Gastrocnemius medialis (tissue), 4 donors: ENCODE data around the gene HMCN1. TPM values are rescaled to one million over a fixed set of nuclear protein-coding genes. Genes with fewer than 3 reads are reported as not detected.

Experiments used
- ATAC-seq, 2 donors: fragments of 150-250 bp; one replicate each; pipeline ENCODE4 v1.9.1; 2016
- DNase-seq, 2 donors: peaks; one replicate each; pipeline ENCODE4 v3.0.0-alpha.2; 2019
- H3K27ac ChIP-seq, 4 donors: fragments of 200-600 bp; sonication (generic); 1 replicate in 1 of 4; 2 replicates in 3 of 4; pipeline ENCODE4 v1.5.1; 2016 to 2018; ENCODE audit warnings: mild to moderate bottlenecking in 2 of 4, moderate library complexity in 1 of 4
- H3K27me3 ChIP-seq, 3 donors: fragments of 200-600 bp; sonication (generic) in 2 of 3; 1 replicate in 1 of 3; 2 replicates in 2 of 3; pipeline versions ENCODE4 v1.5.1 to v1.6.0; 2016 to 2019; ENCODE audit warnings: mild to moderate bottlenecking in 1 of 3, moderate library complexity in 1 of 3
- H3K36me3 ChIP-seq, 2 donors: fragments of 200-600 bp; sonication (generic) in 1 of 2; one replicate each; pipeline ENCODE4 v1.5.1; 2017 to 2018
- H3K4me1 ChIP-seq, 2 donors: fragments of 200-600 bp; sonication (generic) in 1 of 2; one replicate each; pipeline ENCODE4 v1.5.1; 2016 to 2017; ENCODE audit warnings: mild to moderate bottlenecking in 2 of 2
- H3K4me3 ChIP-seq, 4 donors: fragments of 200-600 bp; sonication (generic) in 3 of 4; 1 replicate in 1 of 4; 2 replicates in 3 of 4; pipeline ENCODE4 v1.5.1; 2016 to 2019; ENCODE audit warnings: mild to moderate bottlenecking in 2 of 4
- H3K9me3 ChIP-seq, 3 donors: fragments of 200-600 bp; sonication (generic) in 2 of 3; 1 replicate in 1 of 3; 2 replicates in 2 of 3; pipeline ENCODE4 v1.5.1; 2016 to 2019
- CTCF ChIP-seq, 5 experiments: fragments of 450-650 bp in 3 of 5; fragments of 200-600 bp in 2 of 5; sonication (generic) in 2 of 5; IDR thresholded peaks in 4 of 5; conservative IDR thresholded peaks in 1 of 5; 1 replicate in 4 of 5; 2 replicates in 1 of 5; pipeline ENCODE4 v1.5.1; 2016 to 2019; ENCODE audit warnings: antibody characterized with exemption in 5 of 5, mild to moderate bottlenecking in 3 of 5, moderate library complexity in 3 of 5
- POLR2A ChIP-seq, 2 donors: fragments of 450-650 bp; IDR thresholded peaks; one replicate each; pipeline ENCODE4 v1.6.1; 2017; ENCODE audit warnings: antibody characterized with exemption in 2 of 2, mild to moderate bottlenecking in 2 of 2, moderate library complexity in 2 of 2
- in situ Hi-C, 4 donors: fragments of 200-750 bp; cut with MboI; loops; one replicate each; pipeline versions ENCODE4 v1.15.0 to v1.8.0; 2017; ENCODE audit warnings: low sequenced_read_pairs in 4 of 4
- intact Hi-C: fragments of 100-400 bp; cut with DNase I; formaldehyde crosslinking; loops from one replicate; pipeline ENCODE4 v1.15.1; 2023; ENCODE audit warnings: low total_unique reads
- total RNA-seq, 4 donors: library from RNA; depleted of rRNA; stranded (reverse); fragments of >200 nt; gene quantifications; one replicate each; pipeline versions ENCODE4 v1.1.0 to v1.2.3, GENCODE V29; 2016

Gene HMCN1
- total RNA-seq, 4 donors from 2014 or later: 2.6 to 7.5 (median 5.1) TPM

GRCh38 chr1:186218654-186219352 lies 484.6 kb downstream of the HMCN1 start:
- H3K4me1 ChIP-seq: no peaks in the 10 kb centered on the region
- in situ Hi-C loops: loop anchor here in 3 of 4 donors (10.0 to 25.0 kb wide), 4 partner anchors 404 to 507 kb away; no protein-coding TSS in a partner anchor
- no peak overlapping the region for H3K4me3 ChIP-seq
- no peaks in the 10 kb centered on the region for H3K9me3 ChIP-seq
- H3K27me3 ChIP-seq: no peaks in the 10 kb centered on the region
- DNase-seq: no peak
- H3K27ac ChIP-seq: no peak overlapping the region
- ATAC-seq: no peak
- no peaks in the 10 kb centered on the region for H3K36me3 ChIP-seq
- intact Hi-C loops: no loop called here
- TF ChIP-seq CTCF (IDR thresholded peaks at IDR 0.05 in 4 of 5, conservative IDR thresholded peaks at IDR 0.05 in 1 of 5): no peak
- no peak for TF ChIP-seq POLR2A (IDR thresholded peaks at IDR 0.05)

GRCh38 chr1:186220067-186220466 lies 485.9 kb downstream of the HMCN1 start:
- no peak overlapping the region for H3K27ac ChIP-seq
- in situ Hi-C loops: loop anchor here in 2 of 4 donors (25.0 kb wide), 2 partner anchors 408 to 508 kb away; no protein-coding TSS in a partner anchor
- DNase-seq (no peak), ATAC-seq (no peak)
- TF ChIP-seq CTCF (IDR thresholded peaks at IDR 0.05 in 4 of 5, conservative IDR thresholded peaks at IDR 0.05 in 1 of 5): no peak
- TF ChIP-seq POLR2A (IDR thresholded peaks at IDR 0.05): no peak
- H3K9me3 ChIP-seq: no peaks in the 10 kb centered on the region
- no peak overlapping the region for H3K4me3 ChIP-seq
- H3K27me3 ChIP-seq: no peaks in the 10 kb centered on the region
- intact Hi-C loops: no loop called here
- no peaks in the 10 kb centered on the region for H3K4me1 ChIP-seq
- H3K36me3 ChIP-seq: no peaks in the 10 kb centered on the region

GRCh38 chr1:186220911-186221310 lies 486.7 kb downstream of the HMCN1 start:
- TF ChIP-seq CTCF (IDR thresholded peaks at IDR 0.05 in 4 of 5, conservative IDR thresholded peaks at IDR 0.05 in 1 of 5) (no peak), POLR2A (IDR thresholded peaks at IDR 0.05) (no peak)
- intact Hi-C loops (no loop called here), in situ Hi-C loops (loop anchor here in 2 of 4 donors (25.0 kb wide), 2 partner anchors 409 to 509 kb away; no protein-coding TSS in a partner anchor)
- no peaks in the 10 kb centered on the region for H3K27me3 ChIP-seq
- no peaks in the 10 kb centered on the region for H3K36me3 ChIP-seq
- no peak for ATAC-seq
- H3K9me3 ChIP-seq: no peaks in the 10 kb centered on the region
- no peak for DNase-seq
- H3K4me1 ChIP-seq: no peaks in the 10 kb centered on the region
- H3K4me3 ChIP-seq: no peak overlapping the region
- H3K27ac ChIP-seq: no peak overlapping the region

GRCh38 chr1:186225096-186225495 lies 490.9 kb downstream of the HMCN1 start:
- Histone ChIP-seq H3K4me1 (no peaks in the 10 kb centered on the region), H3K27ac (no peak overlapping the region), H3K27me3 (no peaks in the 10 kb centered on the region), H3K4me3 (no peak overlapping the region), H3K9me3 (no peaks in the 10 kb centered on the region), H3K36me3 (no peaks in the 10 kb centered on the region)
- intact Hi-C loops (no loop called here), in situ Hi-C loops (no loop called here)
- ATAC-seq (no peak), DNase-seq (no peak)
- TF ChIP-seq CTCF (IDR thresholded peaks at IDR 0.05 in 4 of 5, conservative IDR thresholded peaks at IDR 0.05 in 1 of 5) (no peak), POLR2A (IDR thresholded peaks at IDR 0.05) (no peak)
